ENCODE results near the gene SPRR1A.

- no peak for TF ChIP-seq CTCF (IDR thresholded peaks at IDR 0.05)
- no peak for TF ChIP-seq POLR2A (IDR thresholded peaks at IDR 0.05)
Measured at GRCh38 chr1:152964536-152964935, 19.3 kb upstream of the SPRR1A start.

Measured in esophagus squamous epithelium (tissue), 4 donors.